Ectodermal cell (in vitro differentiated cells): ENCODE data around the gene ZNF609.

Experiments used
- H3K27ac ChIP-seq: 2 replicates; pipeline ENCODE4 v1.7.0; 2013; ENCODE audit warnings: mild to moderate bottlenecking, low read depth, low read length; ENCODE audit not compliant: insufficient read depth, poor library complexity, severe bottlenecking
- H3K27me3 ChIP-seq: 2 replicates; pipeline ENCODE4 v1.7.0; 2013; ENCODE audit warnings: mild to moderate bottlenecking, low read length; ENCODE audit not compliant: insufficient read depth, control insufficient read depth, poor library complexity, severe bottlenecking
- H3K36me3 ChIP-seq: one replicate; pipeline ENCODE4 v1.7.0; 2013; ENCODE audit warnings: low read length; ENCODE audit not compliant: control insufficient read depth, insufficient read depth
- H3K4me1 ChIP-seq: one replicate; pipeline ENCODE4 v1.7.0; 2013; ENCODE audit warnings: low read length; ENCODE audit not compliant: control insufficient read depth, insufficient read depth
- H3K4me3 ChIP-seq: 2 replicates; pipeline ENCODE4 v1.7.0; 2013; ENCODE audit warnings: low read depth, low read length, control low read depth; ENCODE audit not compliant: insufficient read depth
- H3K9me3 ChIP-seq: 2 replicates; pipeline ENCODE4 v1.7.0; 2013; ENCODE audit warnings: mild to moderate bottlenecking, low read length, moderate library complexity; ENCODE audit not compliant: control insufficient read depth
- WGBS, 2 experiments: methylation state at CpG; one replicate each; pipeline ENCODE4 v1.1.7; 2013; ENCODE audit warnings: missing lambda C conversion rate in 2 of 2; 5-methylcytosine and 5-hydroxymethylcytosine counted together

ZNF609 gene

GRCh38 chr15:64710676-64711428 lies 250.5 kb downstream of the ZNF609 start:
- no peaks in the 10 kb centered on the region for H3K9me3 ChIP-seq
- H3K4me3 ChIP-seq = no peak overlapping the region
- H3K27me3 ChIP-seq = no peaks in the 10 kb centered on the region
- WGBS, 2 experiments = 91% methylated on average over 7 of the region's 7 CpGs
- no peak overlapping the region for H3K27ac ChIP-seq
- no peaks in the 10 kb centered on the region for H3K36me3 ChIP-seq
- H3K4me1 ChIP-seq = no peaks in the 10 kb centered on the region

GRCh38 chr15:64712353-64712752 lies 252.0 kb downstream of the ZNF609 start:
- H3K4me3 ChIP-seq = no peak overlapping the region
- H3K27me3 ChIP-seq = no peaks in the 10 kb centered on the region
- no peaks in the 10 kb centered on the region for H3K36me3 ChIP-seq
- H3K27ac ChIP-seq = no peak overlapping the region
- 96 to 100% methylated on average over 2 of the region's 2 CpGs for WGBS, 2 experiments
- H3K9me3 ChIP-seq = no peaks in the 10 kb centered on the region
- no peaks in the 10 kb centered on the region for H3K4me1 ChIP-seq

- no peaks in the 10 kb centered on the region for H3K27me3 ChIP-seq
These were observed 253.2 kb downstream of the ZNF609 start for GRCh38 chr15:64713592-64713991.

GRCh38 chr15:64716452-64716851 lies 256.1 kb downstream of the ZNF609 start:
- H3K36me3 ChIP-seq = no peaks in the 10 kb centered on the region
- no peaks in the 10 kb centered on the region for H3K27me3 ChIP-seq
- H3K9me3 ChIP-seq = no peaks in the 10 kb centered on the region
- H3K27ac ChIP-seq = no peak overlapping the region
- H3K4me3 ChIP-seq = no peak overlapping the region
- 93 to 94% methylated on average over 2 of the region's 2 CpGs for WGBS, 2 experiments
- H3K4me1 ChIP-seq = no peaks in the 10 kb centered on the region

More at GRCh38 chr15:64713592-64713991, 253.2 kb downstream of the ZNF609 start:
- Histone ChIP-seq H3K4me3 (no peak overlapping the region), H3K4me1 (no peaks in the 10 kb centered on the region), H3K36me3 (no peaks in the 10 kb centered on the region), H3K9me3 (no peaks in the 10 kb centered on the region), H3K27ac (no peak overlapping the region)
- 95 to 96% methylated on average over 4 to 5 of the region's 6 CpGs for WGBS, 2 experiments

- no peaks in the 10 kb centered on the region for H3K9me3 ChIP-seq
- H3K27ac ChIP-seq = no peak overlapping the region
- H3K27me3 ChIP-seq = no peaks in the 10 kb centered on the region
- no peaks in the 10 kb centered on the region for H3K4me1 ChIP-seq
- 96 to 97% methylated on average over 7 of the region's 7 CpGs for WGBS, 2 experiments
- no peaks in the 10 kb centered on the region for H3K36me3 ChIP-seq
- no peak overlapping the region for H3K4me3 ChIP-seq
These were observed 256.8 kb downstream of the ZNF609 start for GRCh38 chr15:64717130-64717529.

- Histone ChIP-seq H3K36me3 (no peaks in the 10 kb centered on the region), H3K4me1 (no peaks in the 10 kb centered on the region), H3K9me3 (no peaks in the 10 kb centered on the region), H3K4me3 (no peak overlapping the region), H3K27me3 (no peaks in the 10 kb centered on the region), H3K27ac (no peak overlapping the region)
- WGBS, 2 experiments = 96 to 97% methylated on average over 18 of the region's 18 CpGs
These were observed 257.5 kb downstream of the ZNF609 start for GRCh38 chr15:64717735-64718495.

GRCh38 chr15:64720188-64720587 lies 259.8 kb downstream of the ZNF609 start:
- Histone ChIP-seq H3K4me3 (no peak overlapping the region), H3K36me3 (no peaks in the 10 kb centered on the region)

GRCh38 chr15:64730151-64730550 lies 269.8 kb downstream of the ZNF609 start:
- Histone ChIP-seq H3K27me3 (no peaks in the 10 kb centered on the region), H3K9me3 (no peaks in the 10 kb centered on the region), H3K36me3 (no peaks in the 10 kb centered on the region), H3K27ac (no peak overlapping the region), H3K4me3 (no peak overlapping the region), H3K4me1 (no peaks in the 10 kb centered on the region)
- 93% methylated on average over 5 of the region's 5 CpGs for WGBS, 2 experiments

More at GRCh38 chr15:64720188-64720587, 259.8 kb downstream of the ZNF609 start:
- H3K4me1 ChIP-seq = no peaks in the 10 kb centered on the region
- 95 to 97% methylated on average over 3 of the region's 3 CpGs for WGBS, 2 experiments
- H3K27me3 ChIP-seq = no peaks in the 10 kb centered on the region
- H3K9me3 ChIP-seq = no peaks in the 10 kb centered on the region
- no peak overlapping the region for H3K27ac ChIP-seq

GRCh38 chr15:64731012-64731804 lies 270.8 kb downstream of the ZNF609 start:
- WGBS, 2 experiments = 49 to 51% methylated on average over 16 of the region's 16 CpGs
- no peaks in the 10 kb centered on the region for H3K36me3 ChIP-seq
- H3K9me3 ChIP-seq = no peaks in the 10 kb centered on the region
- no peaks in the 10 kb centered on the region for H3K27me3 ChIP-seq
- H3K4me3 ChIP-seq = no peak overlapping the region
- H3K4me1 ChIP-seq = no peaks in the 10 kb centered on the region
- no peak overlapping the region for H3K27ac ChIP-seq

GRCh38 chr15:64731805-64732151 lies 271.4 kb downstream of the ZNF609 start:
- Histone ChIP-seq H3K4me3 (no peak overlapping the region), H3K4me1 (no peaks in the 10 kb centered on the region), H3K9me3 (no peaks in the 10 kb centered on the region), H3K27me3 (no peaks in the 10 kb centered on the region), H3K27ac (no peak overlapping the region), H3K36me3 (no peaks in the 10 kb centered on the region)
- 76% methylated on average over 9 of the region's 9 CpGs for WGBS, 2 experiments
